ENCODE results near the gene PCDHGA8. TPM values are rescaled to one million over a fixed set of nuclear protein-coding genes. Genes with fewer than 3 reads are reported as not detected.

PCDHGA8 gene
- total RNA-seq, 1 experiment from 2014 or later, result not detected

- ChIA-PET RAD21 (ENCODE audit: low non-redundant PET in 1 of 2, low total read pairs in 2 of 2, uncharacterized antibody in 2 of 2, unreplicated experiment in 2 of 2) (no interaction called here), POLR2A (no interaction called here), CTCF (no interaction called here)
- Histone ChIP-seq H3K9ac (ENCODE audit: low read length) (no peak overlapping the region), H3K27me3 (ENCODE audit: insufficient read depth, low read length) (no peaks in the 10 kb centered on the region), H3K36me3 (ENCODE audit: control insufficient read depth in 1 of 2, insufficient read depth in 2 of 2, low read length in 2 of 2) (no peaks in the 10 kb centered on the region), H3K79me2 (ENCODE audit: insufficient read depth, low read length) (no peaks in the 10 kb centered on the region), H3K4me2 (ENCODE audit: low read length) (no peak overlapping the region), H3K9me2 (ENCODE audit: insufficient read depth) (no peaks in the 10 kb centered on the region), H3K4me3 (replicated peaks in 1 of 2; ENCODE audit: low read depth in 1 of 2, low read length in 2 of 2) (no peak overlapping the region), H3K9me3 (ENCODE audit: control insufficient read depth in 1 of 2, insufficient read depth in 1 of 2, low read depth in 1 of 2, low read length in 2 of 2) (peaks cover 5 to 16% of the 10 kb centered on the region in 2 experiments; a peak in 2 of 4 replicates), H2AFZ (ENCODE audit: low read depth, low read length, poor library complexity, severe bottlenecking) (no peak overlapping the region), H3K4me1 (ENCODE audit: control insufficient read depth in 1 of 2, insufficient read depth in 2 of 2, low read length in 2 of 2) (no peaks in the 10 kb centered on the region), H3K27ac (ENCODE audit: low read depth, low read length) (no peak overlapping the region), H4K20me1 (ENCODE audit: insufficient read depth) (no peaks in the 10 kb centered on the region)
- no TSS peak for BruUV-seq (replicated peaks)
- DNase-seq (ENCODE audit: low read depth, low spot score) (no peak), ATAC-seq (no peak)
- intact Hi-C loops (cut with micrococcal nuclease), result no loop called here
- TF ChIP-seq CBX3 (IDR thresholded peaks at IDR 0.05; ENCODE audit: low read depth) (no peak), YY1 (IDR thresholded peaks at IDR 0.05; ENCODE audit: extremely low read depth, insufficient replicate concordance, low read depth, low read length) (no peak), EZH2 (IDR thresholded peaks at IDR 0.05) (no peak), ZFX (IDR thresholded peaks at IDR 0.05) (no peak), SRF (IDR thresholded peaks at IDR 0.05; ENCODE audit: low read depth) (no peak), JUND (IDR thresholded peaks at IDR 0.05) (no peak), TCF7L2 (IDR thresholded peaks at IDR 0.05; ENCODE audit: borderline replicate concordance, extremely low read depth, insufficient read depth, insufficient read length) (no peak), RAD21 (IDR thresholded peaks at IDR 0.05; ENCODE audit: low read depth) (no peak), POLR2AphosphoS5 (IDR thresholded peaks at IDR 0.05; ENCODE audit: low read depth, low read length) (no peak), CEBPB (IDR thresholded peaks at IDR 0.05; ENCODE audit: low read depth) (no peak), ZNF274 (IDR thresholded peaks at IDR 0.05; ENCODE audit: low read depth, low read length) (no peak), MAX (IDR thresholded peaks at IDR 0.05) (no peak), POLR2A (IDR thresholded peaks at IDR 0.05; ENCODE audit: borderline replicate concordance, extremely low read depth, insufficient read depth, insufficient read length) (no peak), EGR1 (IDR thresholded peaks at IDR 0.05; ENCODE audit: low read depth) (no peak), SP1 (IDR thresholded peaks at IDR 0.05; ENCODE audit: low read depth) (no peak)
- TF ChIP-seq, protein P1, sequence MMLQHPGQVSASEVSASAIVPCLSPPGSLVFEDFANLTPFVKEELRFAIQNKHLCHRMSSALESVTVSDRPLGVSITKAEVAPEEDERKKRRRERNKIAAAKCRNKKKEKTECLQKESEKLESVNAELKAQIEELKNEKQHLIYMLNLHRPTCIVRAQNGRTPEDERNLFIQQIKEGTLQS (IDR thresholded peaks at IDR 0.05), result no peak
- TF ChIP-seq, protein P2, sequence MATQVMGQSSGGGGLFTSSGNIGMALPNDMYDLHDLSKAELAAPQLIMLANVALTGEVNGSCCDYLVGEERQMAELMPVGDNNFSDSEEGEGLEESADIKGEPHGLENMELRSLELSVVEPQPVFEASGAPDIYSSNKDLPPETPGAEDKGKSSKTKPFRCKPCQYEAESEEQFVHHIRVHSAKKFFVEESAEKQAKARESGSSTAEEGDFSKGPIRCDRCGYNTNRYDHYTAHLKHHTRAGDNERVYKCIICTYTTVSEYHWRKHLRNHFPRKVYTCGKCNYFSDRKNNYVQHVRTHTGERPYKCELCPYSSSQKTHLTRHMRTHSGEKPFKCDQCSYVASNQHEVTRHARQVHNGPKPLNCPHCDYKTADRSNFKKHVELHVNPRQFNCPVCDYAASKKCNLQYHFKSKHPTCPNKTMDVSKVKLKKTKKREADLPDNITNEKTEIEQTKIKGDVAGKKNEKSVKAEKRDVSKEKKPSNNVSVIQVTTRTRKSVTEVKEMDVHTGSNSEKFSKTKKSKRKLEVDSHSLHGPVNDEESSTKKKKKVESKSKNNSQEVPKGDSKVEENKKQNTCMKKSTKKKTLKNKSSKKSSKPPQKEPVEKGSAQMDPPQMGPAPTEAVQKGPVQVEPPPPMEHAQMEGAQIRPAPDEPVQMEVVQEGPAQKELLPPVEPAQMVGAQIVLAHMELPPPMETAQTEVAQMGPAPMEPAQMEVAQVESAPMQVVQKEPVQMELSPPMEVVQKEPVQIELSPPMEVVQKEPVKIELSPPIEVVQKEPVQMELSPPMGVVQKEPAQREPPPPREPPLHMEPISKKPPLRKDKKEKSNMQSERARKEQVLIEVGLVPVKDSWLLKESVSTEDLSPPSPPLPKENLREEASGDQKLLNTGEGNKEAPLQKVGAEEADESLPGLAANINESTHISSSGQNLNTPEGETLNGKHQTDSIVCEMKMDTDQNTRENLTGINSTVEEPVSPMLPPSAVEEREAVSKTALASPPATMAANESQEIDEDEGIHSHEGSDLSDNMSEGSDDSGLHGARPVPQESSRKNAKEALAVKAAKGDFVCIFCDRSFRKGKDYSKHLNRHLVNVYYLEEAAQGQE (IDR thresholded peaks at IDR 0.05; ENCODE audit: low read depth), result no peak
- TF ChIP-seq, protein P3, sequence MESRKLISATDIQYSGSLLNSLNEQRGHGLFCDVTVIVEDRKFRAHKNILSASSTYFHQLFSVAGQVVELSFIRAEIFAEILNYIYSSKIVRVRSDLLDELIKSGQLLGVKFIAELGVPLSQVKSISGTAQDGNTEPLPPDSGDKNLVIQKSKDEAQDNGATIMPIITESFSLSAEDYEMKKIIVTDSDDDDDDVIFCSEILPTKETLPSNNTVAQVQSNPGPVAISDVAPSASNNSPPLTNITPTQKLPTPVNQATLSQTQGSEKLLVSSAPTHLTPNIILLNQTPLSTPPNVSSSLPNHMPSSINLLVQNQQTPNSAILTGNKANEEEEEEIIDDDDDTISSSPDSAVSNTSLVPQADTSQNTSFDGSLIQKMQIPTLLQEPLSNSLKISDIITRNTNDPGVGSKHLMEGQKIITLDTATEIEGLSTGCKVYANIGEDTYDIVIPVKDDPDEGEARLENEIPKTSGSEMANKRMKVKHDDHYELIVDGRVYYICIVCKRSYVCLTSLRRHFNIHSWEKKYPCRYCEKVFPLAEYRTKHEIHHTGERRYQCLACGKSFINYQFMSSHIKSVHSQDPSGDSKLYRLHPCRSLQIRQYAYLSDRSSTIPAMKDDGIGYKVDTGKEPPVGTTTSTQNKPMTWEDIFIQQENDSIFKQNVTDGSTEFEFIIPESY (IDR thresholded peaks at IDR 0.05; ENCODE audit: extremely low read depth, insufficient replicate concordance, low read length), result no peak
Measured at GRCh38 chr5:141366016-141366896, 26.2 kb upstream of the PCDHGA8 start.

Data from HCT116 (cell line).